Tibial nerve (tissue), 4 donors: ENCODE data around the gene KMT5C. TPM values are rescaled to one million over a fixed set of nuclear protein-coding genes. Genes with fewer than 3 reads are reported as not detected.

Experiments
- DNase-seq, 2 donors: peaks; one replicate each; pipeline ENCODE4 v3.0.0-alpha.2; 2019; ENCODE audit warnings: low spot score in 2 of 2
- H3K27ac ChIP-seq, 4 donors: fragments of 200-600 bp; sonication (generic) in 3 of 4; one replicate each; pipeline ENCODE4 v1.5.1; 2017 to 2019; ENCODE audit warnings: mild to moderate bottlenecking in 1 of 4
- H3K27me3 ChIP-seq, 2 donors: fragments of 200-600 bp; sonication (generic) in 1 of 2; one replicate each; pipeline versions ENCODE4 v1.5.1 to v1.6.0; 2017 to 2019
- H3K36me3 ChIP-seq, 3 donors: fragments of 200-600 bp; sonication (generic); one replicate each; pipeline ENCODE4 v1.5.1; 2018 to 2019
- H3K4me1 ChIP-seq, 4 donors: fragments of 200-600 bp; sonication (generic) in 3 of 4; one replicate each; pipeline ENCODE4 v1.5.1; 2017 to 2019
- H3K4me3 ChIP-seq, 4 donors: fragments of 200-600 bp; sonication (generic) in 3 of 4; one replicate each; pipeline ENCODE4 v1.5.1; 2017 to 2019; ENCODE audit warnings: mild to moderate bottlenecking in 1 of 4, moderate library complexity in 1 of 4
- H3K9me3 ChIP-seq, 4 donors: fragments of 200-600 bp; sonication (generic) in 3 of 4; one replicate each; pipeline ENCODE4 v1.5.1; 2017 to 2019
- CTCF ChIP-seq, 5 experiments: fragments of 200-600 bp in 3 of 5; fragments of 450-650 bp in 2 of 5; sonication (generic) in 3 of 5; IDR thresholded peaks; one replicate each; pipeline ENCODE4 v1.5.1; 2016 to 2019; ENCODE audit warnings: antibody characterized with exemption in 5 of 5, mild to moderate bottlenecking in 3 of 5, moderate library complexity in 2 of 5
- EP300 ChIP-seq, 2 donors: sonication (generic); formaldehyde crosslinking; IDR thresholded peaks; one replicate each; pipeline ENCODE4 v1.6.1; 2017; ENCODE audit warnings: antibody characterized with exemption in 2 of 2, mild to moderate bottlenecking in 1 of 2
- POLR2A ChIP-seq, 2 donors: fragments of 450-650 bp; IDR thresholded peaks; one replicate each; pipeline ENCODE4 v1.6.1; 2017; ENCODE audit warnings: antibody characterized with exemption in 2 of 2, mild to moderate bottlenecking in 2 of 2, moderate library complexity in 2 of 2
- WGBS, 2 donors: methylation state at CpG; one replicate each; pipeline ENCODE4 v1.1.5; 2018; 5-methylcytosine and 5-hydroxymethylcytosine counted together
- total RNA-seq, 4 donors: library from RNA; depleted of rRNA; stranded (reverse); fragments of >200 nt; gene quantifications; one replicate each; pipeline ENCODE4 v1.1.0, GENCODE V29; 2016

KMT5C gene
- total RNA-seq, 4 donors from 2014 or later = 30.6 to 50.0 (median 41.2) TPM

DNA sequence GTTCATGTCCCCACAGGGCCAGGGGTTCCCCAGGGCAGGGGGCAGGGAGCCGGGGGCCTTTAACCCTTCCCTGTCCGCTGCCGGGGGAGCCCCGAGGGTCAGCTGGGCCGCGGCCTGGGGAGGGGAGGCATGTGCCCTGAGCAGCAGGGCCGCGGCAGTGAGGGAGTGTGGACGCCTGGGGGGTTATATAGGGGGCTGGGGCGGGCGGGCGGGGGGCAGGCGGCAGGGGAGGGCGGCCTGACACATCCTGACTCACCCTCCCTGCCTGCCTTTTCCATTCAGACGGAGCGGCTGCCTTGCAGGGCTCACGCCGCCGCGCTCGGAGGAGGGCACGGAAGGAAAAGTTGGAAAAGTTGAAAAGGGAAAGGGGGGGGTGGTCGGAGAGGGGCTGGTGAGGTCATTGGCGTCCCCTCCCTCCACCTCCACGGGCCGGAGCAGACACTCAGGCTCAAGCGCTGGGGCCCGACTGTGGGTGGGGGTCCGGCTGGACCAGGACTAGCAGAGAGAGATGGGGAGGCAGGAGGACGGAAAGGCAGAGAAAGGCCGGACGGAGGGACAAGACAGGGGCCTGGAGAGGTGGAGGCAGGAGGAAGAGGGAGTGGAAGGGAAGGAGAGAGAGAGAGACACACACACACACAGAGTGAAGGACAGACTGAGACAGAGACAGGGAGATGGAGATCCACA is 30.8 kb downstream of the KMT5C start, which contains the start of gene IL11:
Gene IL11, minus strand, starts transcription at position 159 of the 684 bp plus-strand sequence. Its CDS starts 153 bp downstream, at position 6.
- TF ChIP-seq CTCF (IDR thresholded peaks at IDR 0.05) = no peak
- TF ChIP-seq EP300 (IDR thresholded peaks at IDR 0.05) = no peak
- TF ChIP-seq POLR2A (IDR thresholded peaks at IDR 0.05) = no peak
- no peaks in the 10 kb centered on the region for H3K9me3 ChIP-seq
- H3K4me3 ChIP-seq = peak within 1 kb of the TSS in 2 of 4 donors; percentile 19 to 39
- 6 to 11% methylated on average over 30 to 32 of the region's 32 CpGs for WGBS, 2 donors
- H3K27me3 ChIP-seq = peaks cover 7 to 91% of the 10 kb centered on the region in 2 donors
- no peak for DNase-seq
- peaks cover 0 to 32% (median 10%) of the 10 kb centered on the region in 4 donors for H3K4me1 ChIP-seq
- no peak within 1 kb of the TSS for H3K27ac ChIP-seq
- H3K36me3 ChIP-seq = no peaks in the 10 kb centered on the region

GRCh38 chr19:55372316-55373081 is 32.8 kb downstream of the KMT5C start:
- H3K4me3 ChIP-seq = no peak overlapping the region
- H3K27me3 ChIP-seq = peaks cover 7 to 98% of the 10 kb centered on the region in 2 donors
- no peak overlapping the region for H3K27ac ChIP-seq
- 46 to 51% methylated on average over 17 to 19 of the region's 24 CpGs for WGBS, 2 donors
- no peaks in the 10 kb centered on the region for H3K36me3 ChIP-seq
- DNase-seq = no peak
- no peaks in the 10 kb centered on the region for H3K9me3 ChIP-seq
- peaks cover 0 to 35% (median 10%) of the 10 kb centered on the region in 4 donors for H3K4me1 ChIP-seq
- no peak for TF ChIP-seq POLR2A (IDR thresholded peaks at IDR 0.05)
- TF ChIP-seq CTCF (IDR thresholded peaks at IDR 0.05) = no peak
- TF ChIP-seq EP300 (IDR thresholded peaks at IDR 0.05) = no peak

GRCh38 chr19:55373306-55373992 is 33.8 kb downstream of the KMT5C start:
- TF ChIP-seq CTCF (IDR thresholded peaks at IDR 0.05) (no peak), POLR2A (IDR thresholded peaks at IDR 0.05) (no peak), EP300 (IDR thresholded peaks at IDR 0.05) (no peak)
- Histone ChIP-seq H3K36me3 (no peaks in the 10 kb centered on the region), H3K27ac (peak overlapping the region in 1 of 4 donors; percentile 72), H3K4me1 (peaks cover 0 to 38% (median 10%) of the 10 kb centered on the region in 4 donors), H3K9me3 (no peaks in the 10 kb centered on the region), H3K4me3 (no peak overlapping the region), H3K27me3 (peaks cover 7 to 97% of the 10 kb centered on the region in 2 donors)
- DNase-seq = no peak
- 62 to 69% methylated on average over 8 of the region's 9 CpGs for WGBS, 2 donors

- Histone ChIP-seq H3K9me3 (no peaks in the 10 kb centered on the region), H3K4me1 (peaks cover 0 to 31% (median 8%) of the 10 kb centered on the region in 4 donors), H3K27ac (peak overlapping the region in 2 of 4 donors; percentile 38 to 72), H3K36me3 (no peaks in the 10 kb centered on the region), H3K4me3 (peak overlapping the region in 1 of 4 donors; percentile 24), H3K27me3 (peaks cover 7 to 90% of the 10 kb centered on the region in 2 donors)
- DNase-seq = no peak
- no peak for TF ChIP-seq EP300 (IDR thresholded peaks at IDR 0.05)
- 22% methylated on average over 8 to 14 of the region's 31 CpGs for WGBS, 2 donors
Measured at GRCh38 chr19:55373993-55374757, 34.5 kb downstream of the KMT5C start.
